ENCODE data around the gene GSG1. TPM values are rescaled to one million over a fixed set of nuclear protein-coding genes. Genes with fewer than 3 reads are reported as not detected.
"Not testable (repeated sequence)": the region's sequence is repeated elsewhere in the genome, so short reads cannot be mapped to it uniquely, and the experiment has no call there.

The GSG1 gene
- total and polyA plus RNA-seq, 2 donors (not counting 3 experiments of a cell fraction or from before 2014, with no cell fraction given), result not detected

- POLR2A ChIA-PET, result no interaction called here
- BruUV-seq (replicated peaks), result no TSS peak
- dilution Hi-C loops (cut with MboI; ENCODE audit: extremely low pct_ligation_motif_present, low sequenced_read_pairs), result no loop called here
- H3K36me3 ChIP-seq (ENCODE audit: control insufficient read depth in 2 of 2, extremely low read depth in 1 of 2, insufficient read depth in 2 of 2, low read length in 2 of 2), result no peaks in the 10 kb centered on the region
- no peaks in the 10 kb centered on the region for H3K27me3 ChIP-seq (ENCODE audit: control insufficient read depth in 2 of 2, insufficient read depth in 2 of 2, low read length in 2 of 2)
- peaks cover 7% of the 10 kb centered on the region for H3K4me1 ChIP-seq (ENCODE audit: control insufficient read depth, extremely low read depth, insufficient read depth, low read length)
- no peaks in the 10 kb centered on the region for H4K20me1 ChIP-seq (replicated peaks; ENCODE audit: control insufficient read depth, extremely low read depth, insufficient read depth, low read length)
- no peaks in the 10 kb centered on the region for H3K9me3 ChIP-seq (replicated peaks; ENCODE audit: control insufficient read depth, insufficient read depth, low read length)
- H3K9ac ChIP-seq (replicated peaks; ENCODE audit: extremely low read depth, insufficient read depth, low read length), result no peak overlapping the region
- H3K9me1 ChIP-seq (replicated peaks; ENCODE audit: control insufficient read depth, extremely low read depth, insufficient read depth, low read length), result no peaks in the 10 kb centered on the region
- H2AFZ ChIP-seq (ENCODE audit: low read depth, low read length), result no peak overlapping the region
- intact Hi-C loops (cut with micrococcal nuclease), result no loop called here
- TF ChIP-seq MAX (IDR thresholded peaks at IDR 0.05; ENCODE audit: insufficient read depth, insufficient read length), result no peak
- no peak for TF ChIP-seq FOS (IDR thresholded peaks at IDR 0.05; ENCODE audit: borderline replicate concordance, insufficient read depth, low read length)
- TF ChIP-seq CTCF (IDR thresholded peaks at IDR 0.05; ENCODE audit: extremely low read depth in 1 of 2, insufficient read depth in 1 of 2, low read depth in 1 of 2, low read length in 2 of 2), result no peak
- no peak for TF ChIP-seq POLR2A (IDR thresholded peaks at IDR 0.05; ENCODE audit: low read depth, low read length)
- no peak for TF ChIP-seq POLR2AphosphoS5 (IDR thresholded peaks at IDR 0.05; ENCODE audit: insufficient read depth, low read depth, low read length)
- no peak for TF ChIP-seq MYC (IDR thresholded peaks at IDR 0.05; ENCODE audit: low read depth, low read length)
- no peak for TF ChIP-seq JUN (IDR thresholded peaks at IDR 0.05; ENCODE audit: borderline replicate concordance, insufficient read depth, insufficient read length, low read depth)
- no peaks in the 10 kb centered on the region for H3K79me2 ChIP-seq (ENCODE audit: control insufficient read depth, insufficient read depth, low read length)
- CTCF ChIA-PET, result interaction anchor here (1.2 to 1.5 kb wide), 2 partner anchors 12 to 40 kb away, joined by 3 to 6 read pairs; no protein-coding TSS in a partner anchor
- no peak overlapping the region for H3K27ac ChIP-seq (ENCODE audit: insufficient read depth, low read depth, low read length)
- H3K4me3 ChIP-seq (replicated peaks in 1 of 3; ENCODE audit: insufficient read depth in 1 of 3, low read depth in 1 of 3, low read length in 3 of 3), result no peak overlapping the region
- FAIRE-seq (no peak), DNase-seq (ENCODE audit: low read depth, low spot score) (no peak)
- H3K4me2 ChIP-seq (ENCODE audit: insufficient read depth, low read length), result no peak overlapping the region
These were observed 18.4 kb downstream of the GSG1 start for GRCh38 chr12:13084898-13085640.

- FAIRE-seq; dilution Hi-C loops (cut with MboI; ENCODE audit: extremely low pct_ligation_motif_present, low sequenced_read_pairs); CTCF ChIA-PET: not testable (repeated sequence)
These were observed 19.8 kb downstream of the GSG1 start for GRCh38 chr12:13083638-13084037.

More at GRCh38 chr12:13083638-13084037, 19.8 kb downstream of the GSG1 start:
- H4K20me1 ChIP-seq (replicated peaks; ENCODE audit: control insufficient read depth, extremely low read depth, insufficient read depth, low read length); H3K4me2 ChIP-seq (ENCODE audit: insufficient read depth, low read length); POLR2A ChIA-PET; H3K9me3 ChIP-seq (replicated peaks; ENCODE audit: control insufficient read depth, insufficient read depth, low read length); DNase-seq (ENCODE audit: low read depth, low spot score); H3K79me2 ChIP-seq (ENCODE audit: control insufficient read depth, insufficient read depth, low read length); H3K27ac ChIP-seq (ENCODE audit: insufficient read depth, low read depth, low read length); H2AFZ ChIP-seq (ENCODE audit: low read depth, low read length); H3K36me3 ChIP-seq (ENCODE audit: control insufficient read depth in 2 of 2, extremely low read depth in 1 of 2, insufficient read depth in 2 of 2, low read length in 2 of 2); H3K9me1 ChIP-seq (replicated peaks; ENCODE audit: control insufficient read depth, extremely low read depth, insufficient read depth, low read length); BruUV-seq (replicated peaks); H3K4me3 ChIP-seq (replicated peaks in 1 of 3; ENCODE audit: insufficient read depth in 1 of 3, low read depth in 1 of 3, low read length in 3 of 3); H3K27me3 ChIP-seq (ENCODE audit: control insufficient read depth in 2 of 2, insufficient read depth in 2 of 2, low read length in 2 of 2); H3K9ac ChIP-seq (replicated peaks; ENCODE audit: extremely low read depth, insufficient read depth, low read length); intact Hi-C loops (cut with micrococcal nuclease): not testable (repeated sequence)
- H3K4me1 ChIP-seq (ENCODE audit: control insufficient read depth, extremely low read depth, insufficient read depth, low read length), result peaks cover 12% of the 10 kb centered on the region

All from endothelial cell of umbilical vein (primary cell).